HG03558 (cell line): ENCODE measurements around the gene PGS1.
"Not testable (repeated sequence)": the region's sequence is repeated elsewhere in the genome, so short reads cannot be mapped to it uniquely, and the experiment has no call there.

Experiments used
- ATAC-seq: cut with Tn5 transposase; IDR thresholded peaks from one replicate; pipeline ENCODE4 v1.9.1; 2021; ENCODE audit warnings: moderate number of reproducible peaks; ENCODE audit not compliant: unreplicated experiment; ENCODE audit errors: extremely low read depth

The PGS1 gene

DNA sequence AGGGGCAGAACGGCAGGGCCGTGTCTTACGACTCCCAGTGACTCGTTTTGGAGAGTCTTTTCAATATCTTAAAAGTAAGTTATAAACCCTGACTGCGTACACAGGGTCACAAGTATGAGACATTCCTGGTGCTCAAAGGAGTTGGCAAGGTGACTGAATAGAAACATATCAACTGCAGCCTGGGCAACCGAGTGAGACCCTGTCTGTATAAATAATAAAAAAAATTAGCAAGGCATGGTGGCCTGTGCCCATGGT, 83.3 kb downstream of the PGS1 start:
- ATAC-seq: no peak

DNA sequence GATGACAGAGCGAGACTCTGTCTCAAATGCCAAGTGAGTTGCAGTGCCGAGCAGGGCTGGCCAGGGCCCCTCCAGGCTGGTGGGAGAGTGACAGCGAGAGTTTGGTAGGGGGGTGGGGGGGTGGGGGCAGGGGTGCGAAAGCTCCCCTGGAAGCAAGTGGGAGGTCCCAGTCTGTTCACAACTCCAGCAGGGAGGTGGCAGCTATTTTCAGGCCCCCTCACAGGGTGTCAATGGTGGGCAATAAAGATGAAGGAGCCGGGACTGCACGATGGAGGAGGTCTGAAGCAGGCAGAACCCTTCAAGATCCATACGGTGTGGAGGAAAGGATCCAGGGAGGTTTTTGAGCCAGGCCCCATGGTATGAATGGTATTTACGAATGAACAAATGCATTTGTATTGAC, 83.7 kb downstream of the PGS1 start:
- ATAC-seq: no peak

DNA sequence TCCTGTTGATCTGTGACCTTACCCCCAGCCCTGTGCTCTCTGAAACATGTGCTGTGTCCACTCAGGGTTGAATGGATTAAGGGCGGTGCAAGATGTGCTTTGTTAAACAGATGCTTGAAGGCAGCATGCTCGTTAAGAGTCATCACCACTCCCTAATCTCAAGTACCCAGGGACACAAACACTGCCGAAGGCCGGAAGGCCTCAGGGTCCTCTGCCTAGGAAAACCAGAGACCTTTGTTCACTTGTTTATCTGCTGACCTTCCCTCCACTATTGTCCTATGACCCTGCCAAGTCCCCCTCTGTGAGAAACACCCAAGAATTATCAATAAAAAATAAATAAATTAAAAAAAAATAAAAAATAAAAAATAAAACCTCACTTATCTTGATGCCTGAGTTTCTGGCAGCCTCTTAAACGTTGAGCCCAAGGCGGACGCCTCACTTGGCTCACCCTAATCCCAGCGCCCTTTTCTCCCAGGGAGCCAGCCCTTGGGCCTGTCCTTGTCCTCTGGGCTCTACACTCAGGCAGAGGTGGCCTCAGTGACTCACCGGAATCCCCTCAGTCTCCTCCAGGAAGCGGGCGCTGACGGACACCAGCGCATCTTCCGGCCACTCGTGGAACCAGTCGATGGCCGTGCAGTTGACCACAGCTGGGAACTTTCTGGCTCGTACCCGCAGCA, 87.8 kb downstream of the PGS1 start:
- not testable (repeated sequence) for ATAC-seq

DNA sequence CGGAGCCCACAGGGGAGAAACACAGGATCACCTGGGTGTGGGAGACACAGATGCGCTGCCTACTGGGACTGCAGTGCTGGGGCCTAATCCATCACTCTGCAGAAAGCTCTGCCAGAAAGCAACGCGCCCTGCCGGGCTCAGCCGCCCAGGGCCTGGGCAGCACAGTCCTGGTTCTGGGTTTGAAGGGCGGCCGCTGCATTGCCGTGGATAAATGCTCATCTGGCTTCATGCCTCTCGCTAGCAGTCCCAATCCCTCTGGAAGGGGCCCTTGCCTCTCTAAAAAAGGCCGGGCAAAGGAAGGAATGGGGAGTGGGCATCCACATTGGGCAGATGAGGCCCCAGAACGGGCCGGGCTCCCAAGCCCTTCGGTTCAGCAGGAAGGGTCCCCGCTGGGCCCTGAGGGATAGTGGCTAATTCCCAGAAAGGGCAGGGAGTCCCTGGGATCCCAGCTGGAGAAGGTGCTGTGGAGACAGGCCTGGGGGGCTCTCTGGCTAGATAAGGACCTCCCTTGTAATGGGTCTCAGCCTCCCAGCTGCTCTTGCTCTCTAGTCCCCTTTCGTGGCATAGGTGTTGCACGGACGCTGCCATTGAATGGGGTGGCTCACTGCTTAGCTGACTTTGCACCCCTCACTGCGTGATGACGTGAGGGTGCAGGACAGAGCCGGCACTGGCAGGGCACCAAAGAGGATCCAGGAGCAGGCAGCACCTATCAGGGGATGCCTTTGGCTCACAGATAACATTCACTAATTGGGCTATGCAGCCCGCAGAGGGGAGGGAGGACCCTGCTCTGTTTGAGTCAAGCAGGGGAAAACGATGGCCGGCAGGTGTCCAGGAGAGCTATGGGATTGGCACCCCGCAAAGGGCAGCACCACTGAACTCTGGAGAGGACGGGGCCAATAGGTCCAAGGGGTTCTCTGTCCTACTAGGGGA, 88.6 kb downstream of the PGS1 start:
- no peak for ATAC-seq

DNA sequence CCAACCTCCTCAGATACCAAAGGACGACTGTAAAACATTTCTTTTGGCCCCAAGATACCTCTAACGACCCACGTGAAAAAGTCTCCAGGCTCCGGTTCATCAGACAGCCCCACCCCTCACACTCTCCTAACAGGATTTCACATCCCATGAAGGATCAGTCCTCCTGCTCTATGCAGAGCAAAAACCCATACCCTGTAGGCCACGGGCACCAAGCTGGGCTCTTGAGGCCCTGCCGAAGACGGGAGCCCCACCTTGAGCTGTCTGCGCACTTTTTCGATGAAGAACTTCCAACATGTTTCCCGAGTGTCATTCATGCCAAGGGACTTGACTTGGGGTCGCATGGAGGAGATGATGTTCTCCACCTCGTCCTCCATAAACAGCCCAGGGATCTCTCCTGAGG, 89.9 kb downstream of the PGS1 start:
- ATAC-seq: no peak

DNA sequence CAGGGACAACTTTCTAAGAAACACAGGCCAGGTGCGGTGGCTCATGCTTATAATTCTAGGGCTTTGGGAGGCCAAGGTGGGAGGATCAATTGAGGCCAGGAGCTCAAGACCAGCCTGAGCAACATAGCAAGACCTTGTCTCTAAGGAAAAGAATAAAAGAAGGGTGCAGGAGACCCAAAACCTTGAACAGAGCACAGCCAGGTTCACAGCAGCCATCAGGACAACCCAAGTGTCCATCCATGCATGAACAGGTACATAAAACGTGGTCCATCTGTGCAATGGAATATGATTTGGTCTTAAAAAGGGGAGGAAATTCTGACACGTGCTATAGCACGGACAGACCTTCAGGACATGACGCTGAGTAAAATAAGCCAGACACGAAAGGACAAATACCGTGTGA, 91.0 kb downstream of the PGS1 start:
- no peak for ATAC-seq

DNA sequence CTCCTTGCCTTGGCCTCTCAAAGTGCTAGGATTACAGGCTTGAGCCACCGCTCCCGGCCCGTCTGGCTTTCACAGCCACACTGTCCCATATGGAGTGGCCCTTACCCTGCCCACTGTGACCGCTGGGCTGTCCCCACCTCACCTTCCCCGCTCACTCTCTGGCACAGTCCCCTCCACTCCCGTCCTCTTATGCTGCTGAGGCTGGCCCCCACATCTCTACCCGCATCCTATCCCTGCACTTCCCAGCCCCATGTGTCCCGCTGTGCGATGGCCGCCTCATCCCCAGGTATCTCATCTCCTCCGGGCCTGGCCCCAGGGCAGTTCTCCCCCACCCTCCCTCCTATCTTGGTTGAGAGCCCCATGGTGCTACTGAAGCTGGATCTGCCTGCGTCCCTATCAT, 93.2 kb downstream of the PGS1 start:
- ATAC-seq: no peak

DNA sequence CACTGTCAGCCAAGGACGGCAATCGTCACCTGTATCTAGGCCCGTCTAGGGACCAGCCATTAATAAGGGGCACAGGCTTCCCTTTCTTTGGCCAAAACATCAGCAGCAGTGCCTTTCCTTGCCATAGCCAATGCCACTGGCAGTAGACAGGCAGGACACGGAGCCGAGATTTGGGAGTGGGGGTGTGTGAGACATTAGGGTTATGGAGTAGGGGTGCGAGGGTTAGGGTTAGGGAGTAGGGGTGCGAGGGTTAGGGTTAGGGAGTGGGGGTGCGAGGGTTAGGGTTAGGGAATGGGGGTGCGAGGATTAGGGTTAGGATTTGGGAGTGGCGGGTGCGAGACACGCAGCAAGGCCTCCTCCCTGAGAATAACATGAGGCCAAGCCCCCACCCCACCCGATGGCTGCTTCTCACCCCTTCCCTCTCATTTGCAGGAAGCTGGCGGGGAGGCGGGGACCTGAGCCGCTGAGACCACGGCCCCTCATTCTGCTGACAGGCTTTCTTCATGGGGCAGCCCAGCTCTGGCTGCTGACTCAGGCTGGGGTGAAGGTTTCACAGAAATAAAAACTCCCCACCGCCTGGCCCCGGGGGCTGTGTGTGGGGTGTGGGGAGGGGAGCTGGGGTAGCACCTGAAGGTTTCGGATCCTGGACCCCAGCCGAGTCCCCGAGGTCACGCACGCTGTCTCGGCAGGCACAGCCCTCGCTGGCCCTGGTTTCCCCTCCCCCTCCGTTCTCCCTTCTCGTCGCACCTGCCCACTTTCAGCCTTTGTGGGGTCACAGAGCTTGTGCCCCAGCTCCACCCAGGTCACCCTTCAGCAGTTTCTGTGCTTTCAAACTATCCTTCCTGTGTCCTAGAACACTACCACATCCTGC, 93.8 kb downstream of the PGS1 start:
- no peak for ATAC-seq

DNA sequence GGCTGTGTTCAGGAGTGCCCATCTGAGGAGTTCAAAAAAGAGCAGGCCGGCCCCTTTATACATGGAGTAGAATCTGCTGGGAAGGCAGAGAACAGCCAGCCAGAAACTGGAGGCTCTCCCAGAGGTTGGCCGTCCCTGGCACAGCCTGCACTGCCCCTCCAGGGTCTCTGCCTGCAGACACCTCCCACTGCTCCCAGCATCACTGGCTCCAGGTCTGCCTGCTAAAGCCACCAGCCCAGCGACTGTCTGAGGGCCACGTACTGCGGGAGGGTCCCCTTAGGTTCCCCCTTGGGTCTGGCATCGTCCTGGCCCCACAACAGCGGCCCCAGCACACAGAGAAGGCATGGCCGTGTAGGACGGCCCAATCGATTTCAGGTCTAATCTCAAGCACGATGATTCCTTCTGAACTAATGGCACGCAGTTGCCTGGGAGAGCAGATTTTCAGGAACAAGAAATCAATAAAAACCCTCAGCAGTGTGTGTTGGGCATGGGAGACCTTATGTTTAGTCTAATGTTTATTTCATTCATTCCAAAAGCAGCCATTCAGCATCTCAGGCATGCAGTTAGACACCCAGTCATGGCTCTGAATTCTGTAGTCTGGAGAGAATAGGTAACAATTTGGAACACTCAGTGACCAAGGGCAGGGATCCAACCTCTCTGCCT, 95.6 kb downstream of the PGS1 start:
- ATAC-seq: no peak
